Skeletal muscle cell (primary cell): ENCODE results near the gene YAP1.
A peak's percentile ranks its signal among the peaks of the same experiment; 100 is the strongest.

Experiments
- DNase-seq: peaks from one replicate; pipeline ENCODE4 v3.0.0-alpha.2; 2010; ENCODE audit warnings: low read depth
- H3K4me3 ChIP-seq: 2 replicates; pipeline ENCODE4 v1.5.1; 2011; ENCODE audit warnings: low read depth, mild to moderate bottlenecking, control low read depth, low read length, moderate library complexity

Gene YAP1

DNA sequence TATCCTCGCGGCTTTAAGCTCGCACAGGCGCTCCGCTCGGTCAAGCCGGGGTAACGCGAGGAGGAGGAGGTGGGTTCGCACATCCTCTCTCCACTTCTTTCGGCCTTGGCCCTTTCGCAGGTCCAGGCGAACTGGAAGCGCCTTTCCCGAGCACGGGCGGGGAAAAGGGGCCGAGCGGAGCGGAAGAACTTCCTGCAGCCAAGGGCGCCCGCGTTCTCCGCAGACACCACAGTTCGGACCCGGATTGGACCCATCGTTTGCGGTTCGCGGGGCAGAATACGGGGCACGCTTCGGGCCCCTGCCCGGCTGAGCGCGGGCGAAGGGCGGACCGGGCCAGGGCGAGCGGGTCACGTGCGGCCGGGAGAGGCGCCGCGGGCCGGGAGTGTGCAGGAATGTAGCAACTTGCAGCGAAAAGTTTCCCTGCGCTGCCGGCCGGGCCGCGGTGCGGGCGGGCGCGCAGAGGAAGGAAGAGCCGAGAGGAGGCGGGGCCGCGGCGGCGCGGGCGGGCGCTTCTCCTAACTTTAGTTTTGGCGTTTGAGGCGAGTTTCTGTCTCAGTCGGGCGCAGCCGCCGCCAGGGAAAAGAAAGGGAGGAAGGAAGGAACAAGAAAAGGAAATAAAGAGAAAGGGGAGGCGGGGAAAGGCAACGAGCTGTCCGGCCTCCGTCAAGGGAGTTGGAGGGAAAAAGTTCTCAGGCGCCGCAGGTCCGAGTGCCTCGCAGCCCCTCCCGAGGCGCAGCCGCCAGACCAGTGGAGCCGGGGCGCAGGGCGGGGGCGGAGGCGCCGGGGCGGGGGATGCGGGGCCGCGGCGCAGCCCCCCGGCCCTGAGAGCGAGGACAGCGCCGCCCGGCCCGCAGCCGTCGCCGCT, at the start of gene YAP1:
Gene YAP1, plus strand, starts transcription at position 552 of the 865 bp plus-strand sequence. CDS start 402 bp downstream, outside the sequence.
- peak within 1 kb of the TSS; percentile 80 for H3K4me3 ChIP-seq
- peak; percentile 85 for DNase-seq

DNA sequence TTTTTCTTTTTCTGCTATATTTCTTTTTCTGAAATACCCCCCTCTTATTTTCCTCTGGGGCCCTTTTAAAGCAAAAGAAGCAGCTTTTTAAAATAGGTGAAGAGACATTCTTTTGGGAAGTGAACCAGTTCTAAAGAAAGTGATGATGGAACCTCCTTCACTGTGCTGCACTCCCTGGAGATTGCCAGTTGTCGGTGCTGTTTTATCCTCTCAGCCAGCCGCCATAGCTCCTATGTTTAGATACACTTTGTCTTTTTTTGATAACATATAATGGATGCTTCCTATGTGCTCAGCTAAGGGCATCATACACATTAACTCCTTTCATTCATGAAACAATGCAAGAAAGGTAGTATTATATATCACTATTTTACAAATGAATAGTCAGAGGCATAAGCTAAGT, 49.0 kb upstream of the YAP1 start:
- DNase-seq = no peak

DNA sequence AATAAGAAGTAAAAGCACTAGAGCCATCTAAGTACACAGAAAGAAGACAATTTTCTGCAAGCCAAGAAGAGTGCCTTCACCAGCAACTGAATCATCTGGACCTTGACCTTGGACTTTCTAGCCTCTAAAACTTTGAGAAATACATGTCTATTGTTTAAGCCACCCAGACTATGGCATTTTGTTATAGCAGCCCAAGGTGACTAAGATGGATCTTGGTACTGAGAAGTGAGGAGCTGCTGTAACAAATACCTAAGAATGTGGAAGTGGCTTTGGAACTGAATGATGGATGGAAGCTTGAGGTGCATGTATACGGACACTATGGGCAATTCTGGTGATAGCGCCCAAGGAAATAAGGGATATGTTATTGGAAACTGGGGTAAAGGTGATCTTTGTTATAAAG, 48.1 kb upstream of the YAP1 start:
- no peak for DNase-seq
- H3K4me3 ChIP-seq = no peak overlapping the region

More for the DNA sequence above, 49.0 kb upstream of the YAP1 start:
- no peak overlapping the region for H3K4me3 ChIP-seq

DNA sequence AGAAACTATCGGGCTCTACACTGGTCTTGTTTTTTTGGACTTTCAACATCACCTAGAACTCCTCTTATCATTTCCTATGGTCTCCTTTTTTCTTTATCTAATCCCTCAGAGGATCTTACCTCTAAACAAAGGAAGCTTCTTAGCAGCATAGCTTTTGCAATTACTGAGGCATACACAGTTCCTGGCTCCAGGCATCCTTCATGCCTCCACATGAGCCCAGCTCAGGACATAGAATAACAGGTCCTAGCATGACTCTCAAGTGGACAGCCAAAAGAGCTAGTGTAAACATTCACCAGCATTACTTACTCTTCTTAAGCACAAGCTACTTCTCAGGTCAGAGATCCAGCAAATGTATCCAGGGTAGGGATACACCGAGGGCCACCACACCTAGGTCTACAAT, 45.9 kb upstream of the YAP1 start:
- no peak for DNase-seq
- H3K4me3 ChIP-seq = no peak overlapping the region

DNA sequence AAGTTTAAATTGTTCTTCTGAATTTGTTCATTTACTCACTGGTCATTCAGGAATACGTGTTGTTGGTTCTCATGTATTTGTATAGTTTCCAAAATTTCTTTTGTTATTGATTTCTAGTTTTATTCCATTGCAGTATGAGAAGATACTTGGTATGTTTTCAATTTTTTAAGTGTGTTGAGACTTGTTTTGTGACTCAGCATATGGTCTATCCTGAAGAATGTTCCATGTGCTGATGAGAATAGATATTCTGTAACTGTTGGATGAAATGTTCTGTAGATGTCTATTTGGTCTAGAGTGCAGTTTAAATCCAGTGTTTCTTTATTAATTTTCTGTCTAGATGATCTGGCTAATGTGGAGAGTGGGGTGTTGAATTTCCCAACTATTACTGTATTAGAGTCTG, 39.5 kb upstream of the YAP1 start:
- no peak for DNase-seq
- no peak overlapping the region for H3K4me3 ChIP-seq

DNA sequence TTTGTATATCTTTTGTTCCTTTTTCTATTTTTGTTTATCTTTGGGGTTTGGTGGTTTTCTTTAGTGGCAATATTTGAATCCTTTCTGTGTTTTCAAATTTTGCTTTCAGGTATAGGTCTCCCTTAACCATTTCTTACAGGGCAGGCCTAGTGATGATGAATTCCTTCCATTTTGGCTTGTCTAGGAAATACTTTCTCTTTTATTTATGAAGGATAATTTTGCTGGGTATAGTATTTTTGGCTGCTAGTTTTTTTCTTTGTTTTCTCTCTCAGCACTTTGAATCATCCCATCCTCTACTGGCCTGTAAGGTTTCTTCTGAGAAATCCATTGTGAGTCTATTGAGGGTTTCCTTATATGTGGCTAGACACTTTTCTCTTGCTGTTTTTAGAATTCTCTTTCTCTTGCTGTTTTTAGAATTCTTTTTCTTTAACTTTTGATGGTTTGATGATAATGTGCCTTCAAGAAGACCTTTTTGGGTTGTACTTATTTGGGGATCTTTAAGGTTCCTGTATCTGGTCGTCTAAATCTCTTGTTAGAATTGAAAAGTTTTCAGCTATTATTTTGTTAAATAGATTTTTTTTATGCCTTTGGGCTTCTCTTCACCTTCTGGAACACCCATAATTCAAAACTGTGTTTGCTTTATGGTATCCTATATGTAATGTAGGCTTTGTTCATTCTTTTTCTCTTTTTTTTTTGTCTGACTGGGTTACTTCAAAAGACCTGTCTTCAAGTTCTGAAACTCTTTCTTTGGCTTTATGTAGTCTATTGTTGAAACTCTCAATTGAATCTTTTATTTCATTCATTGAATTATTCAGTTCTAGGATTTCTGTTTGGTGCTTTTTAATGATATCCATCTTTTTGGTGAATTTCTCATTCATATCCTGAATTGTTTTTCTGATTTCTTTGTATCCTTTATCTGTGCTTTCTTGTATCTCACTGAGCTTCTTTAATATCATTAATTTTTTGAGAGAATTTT, 38.5 kb upstream of the YAP1 start:
- no peak overlapping the region for H3K4me3 ChIP-seq
- DNase-seq = no peak

DNA sequence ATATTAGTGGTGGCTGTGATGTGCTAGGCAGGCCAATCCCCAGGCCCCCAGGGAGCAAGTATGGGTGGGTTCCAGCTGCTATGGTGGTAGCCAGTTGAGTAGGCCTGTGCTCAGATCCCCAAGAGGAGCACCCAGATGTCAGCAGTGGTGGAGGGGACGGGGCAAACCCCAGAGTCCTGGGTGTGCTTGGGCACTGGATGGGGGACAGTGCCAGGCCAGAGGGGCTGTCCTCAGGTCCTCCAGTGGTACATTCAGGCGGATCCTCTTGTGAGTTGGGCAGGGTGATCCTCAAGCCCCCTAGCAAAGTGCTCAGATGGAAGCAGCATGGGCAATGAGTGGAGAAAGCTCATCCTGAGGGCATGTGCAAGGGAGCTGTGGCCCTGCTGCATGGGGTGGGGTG, 37.0 kb upstream of the YAP1 start:
- H3K4me3 ChIP-seq = no peak overlapping the region
- DNase-seq = no peak

DNA sequence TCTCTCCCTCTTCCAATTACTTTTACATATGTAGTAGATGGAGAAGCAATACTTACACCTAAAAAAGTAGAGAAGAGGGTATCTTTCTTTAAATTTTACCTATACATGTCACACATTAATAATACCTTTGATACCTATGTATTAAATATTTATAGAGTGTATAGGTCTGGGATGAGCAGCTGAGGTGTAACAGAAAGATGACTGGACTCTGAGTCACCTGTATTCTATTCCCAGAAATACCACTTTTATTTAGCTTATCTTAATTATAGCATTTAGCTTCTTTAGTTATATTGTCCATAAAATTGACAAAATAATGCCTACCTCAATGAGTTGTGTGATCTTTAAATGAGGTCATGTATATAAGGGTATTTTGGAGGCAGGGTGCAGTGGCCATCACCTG, 30.6 kb upstream of the YAP1 start:
- no peak overlapping the region for H3K4me3 ChIP-seq
- DNase-seq = no peak

DNA sequence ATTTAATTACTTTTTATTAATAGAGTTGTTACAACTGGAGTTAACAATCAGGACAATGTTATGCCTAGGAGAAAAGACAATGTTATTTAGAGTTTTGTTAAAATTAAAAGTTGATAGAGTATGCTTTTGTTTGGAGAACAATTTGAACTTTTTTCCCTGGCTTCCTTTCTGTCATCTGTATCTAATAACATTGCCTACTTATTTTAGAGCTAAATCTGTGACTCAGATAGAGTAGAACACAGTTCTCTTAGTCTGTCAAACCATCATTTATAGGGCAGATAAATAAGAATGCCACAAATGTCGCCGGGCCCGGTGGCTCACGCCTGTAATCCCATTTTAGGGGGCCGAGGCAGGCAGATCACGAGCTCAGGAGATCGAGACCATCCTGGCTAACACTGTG, 28.9 kb upstream of the YAP1 start:
- H3K4me3 ChIP-seq = no peak overlapping the region
- no peak for DNase-seq

DNA sequence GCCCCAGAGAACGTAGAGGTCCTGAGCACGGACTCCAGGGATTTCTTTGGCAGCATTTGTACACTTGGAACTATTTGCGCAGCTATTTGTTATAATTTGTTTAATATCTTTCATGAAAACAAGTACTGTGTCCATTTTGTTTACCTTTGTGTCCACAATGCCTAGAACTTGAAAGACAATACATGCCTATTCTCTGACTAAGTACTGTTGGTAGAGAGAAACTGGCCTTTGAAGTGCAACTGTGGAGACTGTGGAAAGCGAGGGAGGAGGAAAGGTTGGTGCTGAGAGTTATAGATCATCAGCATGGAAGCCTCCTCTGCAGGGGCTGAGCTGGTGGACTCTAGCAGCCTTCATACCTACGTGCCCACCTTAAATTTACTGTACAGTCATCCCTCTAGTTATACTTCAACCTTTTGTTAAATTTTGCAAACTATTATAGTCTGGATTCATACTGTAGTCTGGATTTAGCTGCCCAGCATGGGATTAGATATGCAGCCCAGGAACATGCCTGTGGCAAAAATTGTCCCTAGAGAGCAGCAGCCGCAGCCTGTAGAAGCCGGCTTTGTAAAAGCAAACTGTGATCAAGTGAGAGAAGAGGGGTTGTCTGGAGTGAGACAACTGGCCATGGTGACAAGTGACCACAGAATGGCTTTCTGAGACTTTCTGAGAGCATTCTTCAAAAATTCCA, 24.2 kb upstream of the YAP1 start:
- no peak for DNase-seq
- H3K4me3 ChIP-seq = no peak overlapping the region

DNA sequence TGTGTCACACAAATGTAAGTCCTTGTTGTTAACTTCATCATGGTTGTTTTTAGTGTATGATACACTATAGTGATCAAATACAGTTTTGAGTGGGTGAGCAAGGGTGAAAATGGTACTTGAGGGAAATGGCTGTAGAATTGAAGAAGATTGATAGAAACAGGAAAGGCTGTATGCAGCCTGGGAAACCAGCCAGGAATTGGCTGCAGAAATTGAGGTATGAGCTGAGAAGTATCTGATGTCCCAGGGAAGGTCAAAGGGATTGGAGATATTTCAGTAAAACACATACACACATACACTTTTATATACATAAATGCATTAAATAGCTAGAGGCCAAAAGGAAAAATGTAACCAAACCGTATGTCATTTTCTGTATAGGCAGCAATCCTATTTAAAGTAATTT, 13.1 kb upstream of the YAP1 start:
- H3K4me3 ChIP-seq = no peak overlapping the region
- DNase-seq = no peak

DNA sequence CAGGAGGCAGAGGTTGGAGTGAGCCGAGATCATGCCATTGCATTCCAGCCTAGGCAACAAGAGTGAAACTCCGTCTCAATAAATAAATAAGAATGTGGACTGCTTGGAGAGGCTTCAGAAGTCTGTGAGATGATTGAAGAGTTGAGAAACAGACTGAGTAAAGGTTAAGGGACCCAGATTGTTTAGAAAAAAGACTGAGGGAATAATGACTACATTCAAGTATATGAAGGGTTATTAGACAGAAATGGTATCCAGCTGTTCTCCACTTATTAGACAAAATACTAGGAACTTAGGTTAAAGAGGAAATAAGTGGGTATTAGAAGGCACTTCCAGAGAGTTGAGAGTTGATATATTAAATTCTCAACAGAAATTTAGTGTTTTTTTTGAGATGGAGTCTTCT, 10.5 kb upstream of the YAP1 start:
- no peak overlapping the region for H3K4me3 ChIP-seq
- DNase-seq = no peak

DNA sequence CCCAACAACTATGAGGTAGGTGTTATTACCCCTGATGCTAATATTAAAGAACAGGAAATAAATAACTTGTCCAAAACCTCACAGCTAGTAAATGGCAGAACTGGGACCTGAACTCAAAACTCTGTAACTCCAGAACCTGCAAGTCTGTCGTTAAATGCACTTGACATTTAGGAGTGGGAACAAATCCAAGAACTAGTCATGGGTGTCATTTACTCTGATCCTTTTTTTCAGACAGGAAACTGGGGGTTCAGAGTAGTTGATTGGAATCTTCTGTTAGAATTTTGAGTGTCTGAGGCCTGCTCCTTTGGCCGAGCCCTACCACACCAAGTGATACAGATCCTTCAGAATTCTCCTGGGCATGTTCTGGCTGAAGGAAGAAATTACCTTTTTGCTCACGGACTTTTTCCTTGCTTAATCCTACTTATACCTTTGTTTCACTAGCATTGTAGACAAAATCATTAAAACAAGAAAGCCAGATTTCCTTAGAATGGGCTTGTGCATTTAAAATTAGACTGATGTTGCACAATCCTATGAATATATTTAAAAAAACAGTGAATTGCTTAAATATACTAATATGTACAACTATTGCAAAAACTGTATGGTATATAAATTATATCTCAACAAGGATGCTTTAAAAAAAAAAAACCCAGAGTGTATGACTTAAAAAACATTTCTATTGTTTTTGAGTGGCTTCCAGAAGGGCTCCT, 1.4 kb upstream of the YAP1 start:
- no peak for DNase-seq
- H3K4me3 ChIP-seq = peak overlapping the region; percentile 80

DNA sequence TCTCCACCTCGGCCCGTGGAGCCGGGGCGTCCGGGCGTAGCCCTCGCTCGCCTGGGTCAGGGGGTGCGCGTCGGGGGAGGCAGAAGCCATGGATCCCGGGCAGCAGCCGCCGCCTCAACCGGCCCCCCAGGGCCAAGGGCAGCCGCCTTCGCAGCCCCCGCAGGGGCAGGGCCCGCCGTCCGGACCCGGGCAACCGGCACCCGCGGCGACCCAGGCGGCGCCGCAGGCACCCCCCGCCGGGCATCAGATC, 439 bp downstream of the YAP1 start:
- peak overlapping the region; percentile 80 for H3K4me3 ChIP-seq
- DNase-seq = no peak

DNA sequence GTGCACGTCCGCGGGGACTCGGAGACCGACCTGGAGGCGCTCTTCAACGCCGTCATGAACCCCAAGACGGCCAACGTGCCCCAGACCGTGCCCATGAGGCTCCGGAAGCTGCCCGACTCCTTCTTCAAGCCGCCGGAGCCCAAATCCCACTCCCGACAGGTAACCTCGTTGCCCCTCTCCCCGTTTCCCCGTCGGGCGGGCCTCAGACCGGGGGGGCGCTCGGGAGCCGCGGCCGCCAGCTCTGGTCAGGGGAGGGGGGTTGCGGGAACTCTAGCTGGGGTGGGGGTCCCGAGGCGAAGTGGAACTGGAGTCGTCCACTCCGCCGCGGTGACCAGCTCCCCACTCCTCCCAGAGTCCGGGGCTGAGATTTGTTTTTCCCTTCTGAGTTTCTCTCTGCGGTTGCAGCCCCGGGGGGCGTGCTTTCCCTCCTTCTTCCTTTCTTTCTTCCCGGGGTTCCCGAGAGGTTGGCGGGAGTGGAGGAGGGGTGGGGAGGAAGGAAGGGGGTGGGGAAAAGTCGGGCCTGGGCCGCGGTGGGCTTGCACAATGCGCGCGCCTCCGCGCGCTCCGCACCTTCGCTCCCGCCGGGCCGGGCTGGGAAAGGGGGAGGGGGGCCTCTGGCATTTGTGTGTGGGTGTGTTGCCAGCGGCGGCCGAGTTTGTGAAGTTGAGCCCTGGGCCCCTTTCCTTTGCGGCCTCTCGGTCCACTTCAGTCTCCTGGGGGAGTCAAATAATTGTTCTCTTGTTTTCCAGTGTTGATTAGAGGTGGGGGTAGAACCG, 952 bp downstream of the YAP1 start:
- peak overlapping the region; percentile 80 for H3K4me3 ChIP-seq
- peak; percentile 73 for DNase-seq

DNA sequence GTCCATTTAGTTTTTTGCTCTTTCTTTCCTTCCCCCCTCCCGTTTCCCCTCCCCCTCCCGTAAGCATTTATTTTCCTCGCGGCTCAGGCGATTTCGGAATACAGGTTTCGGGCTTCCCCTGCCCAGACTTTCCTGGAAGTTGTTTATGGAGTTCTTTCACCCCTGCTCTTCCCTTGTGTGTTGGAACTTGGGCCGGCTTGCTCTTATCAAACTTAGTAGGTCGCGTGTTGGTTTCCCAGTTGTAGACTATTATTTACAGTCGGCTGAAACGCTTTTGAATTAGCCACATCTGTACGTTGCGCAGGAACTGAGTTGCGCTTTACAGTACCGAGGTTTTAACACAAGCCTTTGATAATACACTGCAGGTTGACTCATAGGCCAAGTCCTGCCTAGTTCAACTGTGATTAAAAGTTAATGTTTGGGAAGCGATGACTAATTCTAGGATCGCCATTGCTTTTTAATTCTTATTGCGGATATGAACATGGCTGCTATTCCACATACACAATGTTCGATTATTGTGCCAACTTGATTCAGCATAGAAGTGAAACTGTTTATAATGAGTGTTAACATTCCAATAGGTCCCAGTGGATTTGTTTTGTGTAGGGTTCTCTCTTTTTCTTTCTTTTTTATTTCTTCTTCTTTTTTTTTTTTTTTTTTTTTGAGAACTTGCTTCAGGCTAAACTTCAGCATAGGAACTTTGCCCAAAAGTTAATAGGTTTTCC, 1.7 kb downstream of the YAP1 start:
- DNase-seq = peak; percentile 59
- H3K4me3 ChIP-seq = peak overlapping the region; percentile 80

DNA sequence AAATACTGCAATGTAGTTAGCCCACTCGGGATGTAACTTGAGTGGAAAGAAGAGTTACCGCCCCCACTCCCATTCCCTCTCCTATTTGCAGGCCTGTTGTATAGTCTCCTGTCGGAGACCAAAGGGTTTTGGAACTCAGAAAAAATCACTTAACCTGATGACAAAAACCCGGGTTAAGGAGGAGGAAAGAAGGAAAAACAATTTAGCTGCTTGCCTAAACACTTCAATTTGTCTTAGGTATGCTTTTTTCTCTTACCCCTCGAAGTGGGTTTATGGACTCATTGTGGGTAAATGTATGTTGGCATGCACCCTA, 2.2 kb downstream of the YAP1 start:
- DNase-seq = no peak
- H3K4me3 ChIP-seq = peak overlapping the region; percentile 80

DNA sequence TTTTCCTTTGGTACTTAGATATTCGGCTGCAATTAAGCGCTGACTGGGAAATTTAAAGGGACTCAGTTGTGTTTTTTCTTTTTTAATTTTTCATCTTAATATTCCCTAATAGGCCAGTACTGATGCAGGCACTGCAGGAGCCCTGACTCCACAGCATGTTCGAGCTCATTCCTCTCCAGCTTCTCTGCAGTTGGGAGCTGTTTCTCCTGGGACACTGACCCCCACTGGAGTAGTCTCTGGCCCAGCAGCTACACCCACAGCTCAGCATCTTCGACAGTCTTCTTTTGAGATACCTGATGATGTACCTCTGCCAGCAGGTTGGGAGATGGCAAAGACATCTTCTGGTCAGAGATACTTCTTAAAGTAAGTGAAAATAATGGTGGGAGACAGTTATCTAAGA, 3.8 kb downstream of the YAP1 start:
- H3K4me3 ChIP-seq = peak overlapping the region; percentile 20
- no peak for DNase-seq
